LNCaP clone FGC (cell line): ENCODE measurements around the gene MYH16.
"Not testable (repeated sequence)": the region's sequence is repeated elsewhere in the genome, so short reads cannot be mapped to it uniquely, and the experiment has no call there.

Experiments
- DNase-seq: peaks from one replicate; pipeline ENCODE4 v3.0.0-alpha.2; 2011; ENCODE audit warnings: low read depth
- H3K4me3 ChIP-seq: 2 replicates; pipeline ENCODE4 v1.5.1; 2011; ENCODE audit warnings: mild to moderate bottlenecking, low read depth, low read length, control low read depth
- TF ChIP-seq, protein P1 (sequence below): IDR thresholded peaks from 2 replicates; pipeline ENCODE4 v1.5.1; 2012; ENCODE audit warnings: mild to moderate bottlenecking; ENCODE audit not compliant: control insufficient read depth, insufficient read depth; ENCODE audit errors: extremely low read depth

Gene MYH16

DNA sequence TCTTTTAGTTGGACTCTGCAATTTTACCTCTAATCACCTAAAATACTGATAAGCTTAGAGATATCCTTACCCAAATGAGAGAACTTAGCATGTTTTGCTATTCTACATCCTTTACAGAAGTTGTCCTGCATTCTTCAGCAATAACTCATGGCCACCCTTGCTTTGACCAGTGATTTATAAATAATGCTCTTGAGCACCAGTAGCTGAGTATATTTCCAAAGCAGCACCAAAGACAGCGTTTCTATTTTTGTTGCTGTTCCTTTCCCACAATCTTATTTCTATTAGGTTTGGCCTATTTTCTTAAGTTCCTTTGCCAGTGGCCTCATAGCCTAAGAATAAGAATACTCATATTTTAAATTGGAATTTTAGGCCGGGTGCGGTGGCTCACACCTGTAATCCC lies 68.0 kb downstream of the MYH16 start:
- no peak for DNase-seq
- TF ChIP-seq, protein P1, sequence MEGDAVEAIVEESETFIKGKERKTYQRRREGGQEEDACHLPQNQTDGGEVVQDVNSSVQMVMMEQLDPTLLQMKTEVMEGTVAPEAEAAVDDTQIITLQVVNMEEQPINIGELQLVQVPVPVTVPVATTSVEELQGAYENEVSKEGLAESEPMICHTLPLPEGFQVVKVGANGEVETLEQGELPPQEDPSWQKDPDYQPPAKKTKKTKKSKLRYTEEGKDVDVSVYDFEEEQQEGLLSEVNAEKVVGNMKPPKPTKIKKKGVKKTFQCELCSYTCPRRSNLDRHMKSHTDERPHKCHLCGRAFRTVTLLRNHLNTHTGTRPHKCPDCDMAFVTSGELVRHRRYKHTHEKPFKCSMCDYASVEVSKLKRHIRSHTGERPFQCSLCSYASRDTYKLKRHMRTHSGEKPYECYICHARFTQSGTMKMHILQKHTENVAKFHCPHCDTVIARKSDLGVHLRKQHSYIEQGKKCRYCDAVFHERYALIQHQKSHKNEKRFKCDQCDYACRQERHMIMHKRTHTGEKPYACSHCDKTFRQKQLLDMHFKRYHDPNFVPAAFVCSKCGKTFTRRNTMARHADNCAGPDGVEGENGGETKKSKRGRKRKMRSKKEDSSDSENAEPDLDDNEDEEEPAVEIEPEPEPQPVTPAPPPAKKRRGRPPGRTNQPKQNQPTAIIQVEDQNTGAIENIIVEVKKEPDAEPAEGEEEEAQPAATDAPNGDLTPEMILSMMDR = no peak

DNA sequence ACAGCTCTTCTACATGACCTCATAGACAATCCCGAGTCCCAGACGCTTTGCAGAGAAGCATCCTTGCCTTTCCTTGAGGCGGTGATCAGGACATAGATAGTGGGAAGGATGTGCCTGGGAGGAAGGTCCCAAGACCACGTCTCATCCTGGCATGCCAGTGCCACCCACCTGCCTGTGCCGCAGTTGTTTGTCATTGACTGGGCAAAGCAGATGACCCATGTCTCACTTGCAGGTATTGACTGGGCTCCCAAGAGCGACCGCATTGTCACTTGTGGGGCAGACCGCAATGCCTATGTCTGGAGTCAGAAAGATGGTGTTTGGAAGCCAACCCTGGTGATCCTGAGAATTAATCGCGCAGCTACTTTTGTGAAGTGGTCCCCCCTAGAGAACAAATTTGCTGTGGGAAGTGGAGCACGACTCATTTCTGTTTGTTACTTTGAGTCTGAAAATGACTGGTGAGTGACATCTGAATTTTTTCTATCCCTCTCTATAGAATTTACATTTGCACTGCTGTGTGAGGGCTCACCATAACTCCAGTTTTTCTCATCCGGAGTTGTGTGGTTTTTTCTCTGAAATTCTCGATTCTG lies 71.5 kb downstream of the MYH16 start:
- no peak overlapping the region for H3K4me3 ChIP-seq
- no peak for DNase-seq
- TF ChIP-seq, protein P1 = no peak

More for the DNA sequence above, 68.0 kb downstream of the MYH16 start:
- no peak overlapping the region for H3K4me3 ChIP-seq

DNA sequence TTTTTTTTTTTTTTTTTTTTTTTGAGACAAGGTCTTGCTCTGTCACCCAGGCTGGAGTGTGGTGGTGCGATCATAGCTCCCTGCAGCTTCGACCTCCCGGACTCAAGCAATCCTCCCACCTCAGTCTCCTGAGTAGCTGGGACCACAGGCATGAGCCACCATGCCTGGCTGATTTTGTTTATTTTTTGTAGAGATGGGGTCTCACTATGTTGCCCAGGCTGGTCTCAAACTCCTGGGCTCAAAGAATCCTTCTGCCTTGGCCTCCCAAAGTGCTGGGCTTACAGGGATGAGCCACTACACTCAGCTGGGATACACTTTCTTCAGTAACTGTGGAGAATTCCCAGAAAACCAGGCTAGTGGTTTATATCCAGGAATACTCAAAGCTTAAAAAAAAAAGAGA lies 78.0 kb downstream of the MYH16 start:
- not testable (repeated sequence) for DNase-seq, H3K4me3 ChIP-seq

DNA sequence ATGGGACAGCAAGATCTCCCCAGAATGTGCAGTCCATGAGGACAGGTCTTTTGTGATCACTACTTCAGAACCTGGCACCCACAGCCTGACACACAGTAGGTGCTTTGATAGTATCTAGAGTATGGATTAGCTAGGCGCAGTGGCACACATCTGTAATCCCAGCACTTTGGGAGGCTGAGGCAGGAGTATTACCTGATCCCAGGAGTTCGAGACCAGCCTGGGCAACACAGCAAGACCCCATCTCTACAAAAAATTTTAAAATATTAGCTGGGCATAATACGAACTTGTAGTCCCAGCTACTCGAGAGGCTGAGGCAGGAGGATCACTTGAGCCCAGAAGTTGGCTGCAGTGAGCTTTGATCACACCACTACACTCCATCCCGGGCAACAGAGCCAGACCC lies 79.6 kb downstream of the MYH16 start:
- no peak for DNase-seq
- TF ChIP-seq, protein P1 = no peak
- no peak overlapping the region for H3K4me3 ChIP-seq

DNA sequence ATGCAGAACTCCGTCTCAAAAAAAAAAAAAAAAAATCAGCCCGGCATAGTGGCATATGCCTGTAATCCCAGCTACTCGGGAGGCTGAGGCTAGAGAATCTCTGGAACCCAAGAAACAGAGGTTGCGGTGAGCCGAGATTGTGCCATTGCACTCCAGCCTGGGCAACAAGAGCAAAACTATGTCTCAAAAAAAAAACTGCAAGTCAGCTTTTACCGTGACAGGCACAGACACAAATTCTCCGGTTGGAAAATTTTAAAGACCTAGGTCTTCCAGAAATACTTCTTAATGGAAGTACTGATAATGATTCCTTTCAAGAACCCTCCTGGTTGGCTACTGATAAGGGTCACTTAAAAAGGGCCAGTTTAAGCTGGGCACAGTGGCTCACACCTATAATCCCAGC lies 82.5 kb downstream of the MYH16 start:
- TF ChIP-seq, protein P1 = no peak
- no peak for DNase-seq
- no peak overlapping the region for H3K4me3 ChIP-seq

DNA sequence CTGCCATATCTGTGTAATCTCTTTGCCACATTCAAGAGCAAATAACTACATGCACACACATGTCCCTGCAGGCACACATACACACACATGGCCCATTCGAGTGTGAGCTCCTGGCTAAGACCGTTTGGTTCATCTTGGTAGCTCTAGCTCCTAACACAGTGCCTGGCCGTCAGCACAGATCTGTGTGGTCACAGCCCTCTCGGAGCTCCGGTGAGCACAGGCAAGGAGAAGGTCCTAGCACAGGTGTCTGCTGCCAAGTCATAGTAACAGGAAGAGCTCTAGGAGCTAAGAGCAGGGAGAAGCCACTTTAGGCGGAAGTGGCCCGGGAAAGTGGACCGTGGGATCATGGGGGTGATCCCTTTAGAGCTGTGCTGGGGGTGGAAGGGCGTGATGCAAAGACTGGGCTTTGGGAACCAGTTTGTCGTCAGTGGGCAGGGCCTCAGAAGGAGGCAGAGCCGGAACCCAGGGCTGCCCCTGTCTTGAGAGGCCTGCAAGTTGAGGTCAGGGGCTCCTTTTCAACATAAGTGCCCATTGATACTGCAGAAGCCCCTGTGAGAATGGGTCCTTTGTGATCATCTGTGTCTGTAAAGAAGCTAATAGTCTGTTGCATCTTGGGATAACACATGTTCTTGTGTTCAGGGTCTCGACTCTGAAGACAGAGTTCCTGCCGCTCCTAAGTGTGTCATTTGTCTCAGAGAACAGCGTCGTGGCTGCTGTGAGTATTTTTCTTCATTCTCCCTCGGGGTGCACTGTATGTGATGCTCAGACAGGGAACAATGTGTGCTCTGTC lies 85.3 kb downstream of the MYH16 start:
- H3K4me3 ChIP-seq = no peak overlapping the region
- TF ChIP-seq, protein P1 = no peak
- no peak for DNase-seq

DNA sequence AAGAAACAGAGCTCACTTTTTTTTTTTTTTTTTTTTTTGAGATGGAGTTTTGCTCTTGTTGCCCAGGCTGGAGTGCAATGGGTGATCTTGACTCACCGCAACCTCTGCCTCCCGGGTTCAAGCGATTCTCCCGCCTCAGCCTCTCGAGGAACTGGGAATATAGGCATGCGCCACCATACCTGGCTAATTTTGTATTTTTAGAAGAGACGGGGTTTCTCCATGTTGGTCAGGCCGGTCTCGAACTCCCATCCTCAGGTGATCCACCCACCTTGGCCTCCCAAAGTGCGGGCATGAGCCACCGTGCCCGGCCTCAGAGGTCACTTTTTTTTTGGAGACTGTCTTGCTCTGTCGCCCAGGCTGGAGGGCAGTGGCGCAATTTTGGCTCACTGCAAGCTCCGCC lies 85.9 kb downstream of the MYH16 start:
- not testable (repeated sequence) for H3K4me3 ChIP-seq, DNase-seq
